Measurements from ENCODE around the gene RALGDS. TPM values are rescaled to one million over a fixed set of nuclear protein-coding genes. Genes with fewer than 3 reads are reported as not detected.

Gene RALGDS
- total and polyA plus RNA-seq, 9 of the 15 experiments (the other 6 are each of a cell fraction or from before 2014, with no cell fraction given), result 0.75 to 43.3 (median 27.1) TPM

DNA sequence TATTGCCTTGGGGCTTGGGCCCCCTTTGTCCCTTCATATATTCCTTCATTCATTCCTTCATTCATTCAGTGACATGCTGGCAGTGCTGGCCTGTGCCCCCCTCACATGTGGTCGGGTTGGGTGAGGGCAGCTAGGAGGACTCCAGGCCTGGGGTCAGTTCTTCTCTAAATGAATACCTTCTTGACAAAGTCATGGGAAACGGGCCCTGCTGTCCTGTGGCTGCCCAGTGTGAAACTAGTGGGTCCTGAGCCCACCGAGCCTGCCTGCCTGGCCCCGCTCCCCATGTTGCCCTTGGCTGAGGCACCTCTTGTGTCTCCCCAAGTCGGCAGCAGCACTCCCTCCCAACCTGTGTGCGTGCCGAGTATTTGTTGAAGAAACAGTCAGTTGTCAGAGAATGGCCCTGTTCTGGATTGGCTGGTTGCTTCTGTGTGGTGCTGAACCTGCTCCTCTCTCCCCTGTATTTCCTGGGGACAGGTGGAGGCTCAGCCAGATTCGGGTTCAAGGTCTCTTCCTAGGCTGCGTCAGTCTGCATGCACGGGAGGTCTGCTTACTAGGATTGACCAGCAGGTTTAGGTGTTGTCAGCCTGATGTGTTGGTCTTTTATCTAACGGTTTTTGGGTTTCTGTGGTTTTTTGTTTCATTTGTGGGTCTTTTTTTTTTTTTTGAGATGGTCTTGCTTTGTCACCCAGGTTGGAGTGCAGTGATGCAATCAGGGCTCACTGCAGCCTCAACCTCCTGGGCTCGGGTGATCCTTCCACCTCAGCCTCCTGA, 62.3 kb downstream of the RALGDS start (continued):
- TF ChIP-seq, protein P1, sequence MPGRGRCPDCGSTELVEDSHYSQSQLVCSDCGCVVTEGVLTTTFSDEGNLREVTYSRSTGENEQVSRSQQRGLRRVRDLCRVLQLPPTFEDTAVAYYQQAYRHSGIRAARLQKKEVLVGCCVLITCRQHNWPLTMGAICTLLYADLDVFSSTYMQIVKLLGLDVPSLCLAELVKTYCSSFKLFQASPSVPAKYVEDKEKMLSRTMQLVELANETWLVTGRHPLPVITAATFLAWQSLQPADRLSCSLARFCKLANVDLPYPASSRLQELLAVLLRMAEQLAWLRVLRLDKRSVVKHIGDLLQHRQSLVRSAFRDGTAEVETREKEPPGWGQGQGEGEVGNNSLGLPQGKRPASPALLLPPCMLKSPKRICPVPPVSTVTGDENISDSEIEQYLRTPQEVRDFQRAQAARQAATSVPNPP (IDR thresholded peaks at IDR 0.05; ENCODE audit: borderline replicate concordance, insufficient read depth, insufficient read length), result no peak
- TF ChIP-seq, protein P2, sequence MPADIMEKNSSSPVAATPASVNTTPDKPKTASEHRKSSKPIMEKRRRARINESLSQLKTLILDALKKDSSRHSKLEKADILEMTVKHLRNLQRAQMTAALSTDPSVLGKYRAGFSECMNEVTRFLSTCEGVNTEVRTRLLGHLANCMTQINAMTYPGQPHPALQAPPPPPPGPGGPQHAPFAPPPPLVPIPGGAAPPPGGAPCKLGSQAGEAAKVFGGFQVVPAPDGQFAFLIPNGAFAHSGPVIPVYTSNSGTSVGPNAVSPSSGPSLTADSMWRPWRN (IDR thresholded peaks at IDR 0.05; ENCODE audit: low read depth), result no peak
- TF ChIP-seq ERF (CRISPR knock-in tag; IDR thresholded peaks at IDR 0.05) (no peak), JUN (IDR thresholded peaks at IDR 0.05; ENCODE audit: borderline replicate concordance, low read depth, low read length) (0 out of 2 replicates have a peak, but pooled peaks have one; percentile 15), JUN (CRISPR knock-in tag; IDR thresholded peaks at IDR 0.05; ENCODE audit: borderline replicate concordance) (no peak), GABPB1 (CRISPR knock-in tag; IDR thresholded peaks at IDR 0.05) (no peak), NR1H2 (CRISPR knock-in tag; IDR thresholded peaks at IDR 0.05) (0 out of 2 replicates have a peak, but pooled peaks have one; percentile 37), NKRF (IDR thresholded peaks at IDR 0.05; ENCODE audit: borderline replicate concordance) (no peak), ZNF609 (CRISPR knock-in tag; IDR thresholded peaks at IDR 0.05; ENCODE audit: borderline replicate concordance) (no peak), ZBTB11 (CRISPR knock-in tag; IDR thresholded peaks at IDR 0.05) (no peak), PTBP1 (IDR thresholded peaks at IDR 0.05; ENCODE audit: low read depth, low read length) (no peak)
- TF ChIP-seq, protein P3, sequence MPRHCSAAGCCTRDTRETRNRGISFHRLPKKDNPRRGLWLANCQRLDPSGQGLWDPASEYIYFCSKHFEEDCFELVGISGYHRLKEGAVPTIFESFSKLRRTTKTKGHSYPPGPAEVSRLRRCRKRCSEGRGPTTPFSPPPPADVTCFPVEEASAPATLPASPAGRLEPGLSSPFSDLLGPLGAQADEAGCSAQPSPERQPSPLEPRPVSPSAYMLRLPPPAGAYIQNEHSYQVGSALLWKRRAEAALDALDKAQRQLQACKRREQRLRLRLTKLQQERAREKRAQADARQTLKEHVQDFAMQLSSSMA (CRISPR knock-in tag; IDR thresholded peaks at IDR 0.05), result no peak
